Transverse colon (tissue), 4 donors: ENCODE measurements around the gene STXBP5. TPM values are rescaled to one million over a fixed set of nuclear protein-coding genes. Genes with fewer than 3 reads are reported as not detected.

ENCODE experiments used
- DNase-seq: peaks from one replicate; pipeline ENCODE4 v3.0.0-alpha.2; 2019
- H3K27ac ChIP-seq, 4 donors: fragments of 200-600 bp; sonication (generic); 2 replicates each; pipeline ENCODE4 v1.5.1; 2016 to 2018; ENCODE audit warnings: inconsistent platforms in 4 of 4
- H3K27me3 ChIP-seq: fragments of 200-600 bp; sonication (generic); 2 replicates; pipeline ENCODE4 v1.5.1; 2017; ENCODE audit warnings: inconsistent platforms
- H3K36me3 ChIP-seq, 4 donors: fragments of 200-600 bp; sonication (generic); 2 replicates each; pipeline ENCODE4 v1.5.1; 2017 to 2019; ENCODE audit warnings: inconsistent platforms in 4 of 4
- H3K4me1 ChIP-seq, 4 donors: fragments of 200-600 bp; sonication (generic); 2 replicates each; pipeline ENCODE4 v1.5.1; 2017 to 2020; ENCODE audit warnings: inconsistent platforms in 4 of 4
- H3K4me3 ChIP-seq, 4 donors: fragments of 200-600 bp; sonication (generic); 1 replicate in 1 of 4; 2 replicates in 3 of 4; pipeline versions ENCODE4 v1.5.1 to v1.6.1; 2017 to 2019; ENCODE audit warnings: inconsistent platforms in 4 of 4
- H3K9me3 ChIP-seq, 2 donors: fragments of 200-600 bp; sonication (generic); 2 replicates each; pipeline ENCODE4 v1.5.1; 2017 to 2019; ENCODE audit warnings: inconsistent platforms in 2 of 2
- CTCF ChIP-seq, 5 experiments: fragments of 200-600 bp in 3 of 5; fragments of 450-650 bp in 2 of 5; sonication (generic) in 3 of 5; IDR thresholded peaks; 1 replicate in 2 of 5; 2 replicates in 3 of 5; pipeline ENCODE4 v1.5.1; 2016 to 2017; ENCODE audit warnings: antibody characterized with exemption in 5 of 5, inconsistent platforms in 3 of 5, mild to moderate bottlenecking in 2 of 5, moderate library complexity in 1 of 5
- EP300 ChIP-seq: sonication (generic); formaldehyde crosslinking; IDR thresholded peaks from one replicate; pipeline ENCODE4 v1.6.1; 2017; ENCODE audit warnings: antibody characterized with exemption, low read depth
- POLR2A ChIP-seq: fragments of 450-650 bp; IDR thresholded peaks from one replicate; pipeline ENCODE4 v1.6.1; 2016; ENCODE audit warnings: antibody characterized with exemption, mild to moderate bottlenecking, moderate library complexity
- POLR2AphosphoS5 ChIP-seq, 3 donors: sonication (generic); formaldehyde crosslinking; IDR thresholded peaks; one replicate each; pipeline ENCODE4 v1.6.1; 2016; ENCODE audit warnings: antibody characterized with exemption in 3 of 3
- whole genome bisulfite sequencing, 2 donors: methylation state at CpG; one replicate each; pipeline ENCODE4 v1.1.5; 2018; ENCODE audit warnings: low coverage in 1 of 2; 5-methylcytosine and 5-hydroxymethylcytosine counted together
- in situ Hi-C, 4 donors: fragments of 200-750 bp; cut with MboI; loops; one replicate each; pipeline versions ENCODE4 v1.15.0 to v1.15.1; 2017; ENCODE audit warnings: low sequenced_read_pairs in 3 of 4, low pct_ligation_motif_present in 1 of 4, low pct_unique_long_range_greater_than_20kb in 1 of 4
- intact Hi-C: fragments of 100-400 bp; cut with DNase I; formaldehyde crosslinking; loops from one replicate; pipeline ENCODE4 v1.15.1; 2023; ENCODE audit warnings: low total_unique reads
- total RNA-seq, 4 donors: library from RNA; depleted of rRNA; stranded (reverse); fragments of >200 nt; gene quantifications; one replicate each; pipeline ENCODE4 v1.1.0, GENCODE V29; 2016

STXBP5 gene
- total RNA-seq, 4 donors from 2014 or later, result 58.7 to 99.5 (median 85.0) TPM

GRCh38 chr6:147417954-147418353 lies 213.7 kb downstream of the STXBP5 start:
- no peaks in the 10 kb centered on the region for H3K4me1 ChIP-seq

DNA sequence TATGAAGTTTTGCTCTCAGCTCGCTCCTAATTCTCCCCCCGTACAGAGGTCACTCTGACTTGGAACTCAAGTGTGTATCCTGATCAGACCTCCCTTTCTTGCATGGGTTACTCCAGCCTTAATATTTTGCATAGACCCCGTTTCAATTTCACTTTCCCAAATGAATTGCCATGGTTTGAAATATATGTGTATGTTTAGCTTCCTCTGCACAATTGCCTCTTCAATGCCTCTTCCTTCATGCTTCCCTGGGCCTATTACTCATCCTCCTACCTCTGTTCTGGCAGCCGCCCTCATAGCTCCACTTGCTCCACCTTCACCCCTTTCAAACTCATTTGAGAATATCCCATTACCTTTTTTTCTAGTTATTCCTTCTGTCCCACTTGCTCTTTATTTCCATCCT lies 214.3 kb downstream of the STXBP5 start:
- no peak overlapping the region for H3K27ac ChIP-seq
- H3K27me3 ChIP-seq, result no peaks in the 10 kb centered on the region
- intact Hi-C loops (no loop called here), in situ Hi-C loops (no loop called here)
- WGBS, 2 donors, result 75 to 85% methylated on average over 4 of the region's 4 CpGs
- H3K9me3 ChIP-seq, result no peaks in the 10 kb centered on the region
- H3K36me3 ChIP-seq, result no peaks in the 10 kb centered on the region
- no peak overlapping the region for H3K4me3 ChIP-seq
- no peak for TF ChIP-seq POLR2A
- TF ChIP-seq POLR2AphosphoS5 (IDR thresholded peaks at IDR 0.05), result no peak
- TF ChIP-seq CTCF (IDR thresholded peaks at IDR 0.05), result no peak
- TF ChIP-seq EP300, result no peak
- DNase-seq, result no peak
- no peaks in the 10 kb centered on the region for H3K4me1 ChIP-seq

More at GRCh38 chr6:147417954-147418353, 213.7 kb downstream of the STXBP5 start:
- H3K27me3 ChIP-seq, result no peaks in the 10 kb centered on the region
- DNase-seq, result no peak
- TF ChIP-seq CTCF (IDR thresholded peaks at IDR 0.05) (no peak), POLR2AphosphoS5 (IDR thresholded peaks at IDR 0.05) (no peak), EP300 (no peak), POLR2A (no peak)
- 81 to 91% methylated on average over 4 to 7 of the region's 7 CpGs for WGBS, 2 donors
- in situ Hi-C loops, result no loop called here
- no peak overlapping the region for H3K4me3 ChIP-seq
- H3K36me3 ChIP-seq, result no peaks in the 10 kb centered on the region
- no peaks in the 10 kb centered on the region for H3K9me3 ChIP-seq
- no peak overlapping the region for H3K27ac ChIP-seq
- intact Hi-C loops, result no loop called here

DNA sequence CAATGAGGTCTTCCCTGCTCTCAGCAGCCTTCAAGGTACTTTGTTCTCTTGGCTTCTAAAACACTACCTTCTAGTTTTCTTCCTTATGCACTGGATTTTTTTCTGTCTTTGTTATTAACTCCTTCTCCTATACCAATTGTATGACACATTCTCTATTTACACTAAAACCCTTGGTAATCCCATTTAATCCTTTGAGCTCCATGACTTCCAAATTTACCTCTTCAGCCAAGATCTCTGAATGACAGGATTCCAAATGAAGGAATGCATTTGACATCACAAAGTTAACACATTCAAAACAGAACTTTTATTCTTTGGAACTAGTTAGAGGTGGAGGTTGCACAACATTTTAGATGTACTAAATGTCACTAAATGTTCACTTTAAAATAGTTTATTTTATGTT lies 217.7 kb downstream of the STXBP5 start:
- TF ChIP-seq POLR2AphosphoS5 (IDR thresholded peaks at IDR 0.05) (no peak), EP300 (no peak), CTCF (IDR thresholded peaks at IDR 0.05) (no peak), POLR2A (no peak)
- Histone ChIP-seq H3K4me1 (no peaks in the 10 kb centered on the region), H3K27ac (no peak overlapping the region), H3K9me3 (no peaks in the 10 kb centered on the region), H3K4me3 (no peak overlapping the region), H3K27me3 (no peaks in the 10 kb centered on the region), H3K36me3 (no peaks in the 10 kb centered on the region)
- no peak for DNase-seq
- in situ Hi-C loops (no loop called here), intact Hi-C loops (no loop called here)

GRCh38 chr6:147423111-147423510 lies 218.9 kb downstream of the STXBP5 start:
- no peak overlapping the region for H3K27ac ChIP-seq
- no peaks in the 10 kb centered on the region for H3K36me3 ChIP-seq
- DNase-seq, result no peak
- WGBS, 2 donors, result 87 to 98% methylated on average over 3 to 9 of the region's 11 CpGs
- H3K4me1 ChIP-seq, result no peaks in the 10 kb centered on the region
- intact Hi-C loops (no loop called here), in situ Hi-C loops (no loop called here)
- no peak overlapping the region for H3K4me3 ChIP-seq
- no peak for TF ChIP-seq POLR2AphosphoS5 (IDR thresholded peaks at IDR 0.05)
- no peak for TF ChIP-seq POLR2A
- TF ChIP-seq EP300, result no peak
- TF ChIP-seq CTCF (IDR thresholded peaks at IDR 0.05), result no peak
- no peaks in the 10 kb centered on the region for H3K9me3 ChIP-seq
- no peaks in the 10 kb centered on the region for H3K27me3 ChIP-seq
